Body of pancreas (tissue), 4 donors: ENCODE data around the gene OR2H1.

ENCODE experiments used
- CTCF ChIP-seq, 7 experiments: fragments of 450-650 bp in 4 of 7; fragments of 200-600 bp in 3 of 7; sonication (generic) in 3 of 7; IDR thresholded peaks; one replicate each; pipeline ENCODE4 v1.5.1; 2016 to 2019; ENCODE audit warnings: antibody characterized with exemption in 7 of 7
- POLR2A ChIP-seq, 3 donors: fragments of 450-650 bp; IDR thresholded peaks; one replicate each; pipeline ENCODE4 v1.6.1; 2016; ENCODE audit warnings: antibody characterized with exemption in 3 of 3, mild to moderate bottlenecking in 2 of 3

GRCh38 chr6:29488874-29489273 lies 31.9 kb downstream of the OR2H1 start:
- no peak for TF ChIP-seq CTCF (IDR thresholded peaks at IDR 0.05)
- no peak for TF ChIP-seq POLR2A (IDR thresholded peaks at IDR 0.05)
